ENCODE data around the gene RPS29. TPM values are rescaled to one million over a fixed set of nuclear protein-coding genes. Genes with fewer than 3 reads are reported as not detected.
"Not testable (repeated sequence)": the region's sequence is repeated elsewhere in the genome, so short reads cannot be mapped to it uniquely, and the experiment has no call there.

RPS29 gene
- total RNA-seq, 2 experiments from 2014 or later: 1,858 to 2,382 TPM

DNA sequence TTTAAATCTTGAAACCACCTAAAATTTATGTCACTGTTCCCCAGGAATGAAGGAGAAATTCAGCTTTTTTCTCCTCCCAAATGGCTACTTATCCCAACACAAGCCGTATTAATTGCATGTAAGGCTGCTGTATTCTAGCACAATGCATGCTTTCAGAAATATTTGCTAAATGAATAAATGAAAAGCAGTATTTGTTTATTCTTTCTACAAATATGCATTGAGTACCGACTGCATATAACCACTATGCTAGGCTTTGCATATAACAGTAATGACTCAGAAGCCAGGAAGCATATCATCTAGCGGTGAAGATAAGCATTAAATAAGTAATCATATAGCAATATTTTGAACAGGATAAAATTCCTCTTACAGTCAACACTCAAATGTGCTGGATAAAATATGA lies 6.8 kb upstream of the RPS29 start:
- DNase-seq: no peak
- Mint-ChIP-seq H3K9me3 (no peaks in the 10 kb centered on the region), H3K4me1 (ENCODE audit: low read depth) (peaks cover 11% of the 10 kb centered on the region), H3K27ac (no peak overlapping the region), H3K27me3 (ENCODE audit: low read depth) (no peaks in the 10 kb centered on the region), H3K4me3 (no peak overlapping the region), H3K36me3 (ENCODE audit: low read depth) (peaks cover 2% of the 10 kb centered on the region)
- intact Hi-C loops (cut with micrococcal nuclease): loop anchor here (10.0 kb wide), 1 partner anchor 1222 kb away; no protein-coding TSS in a partner anchor
- CTCF ChIA-PET: no interaction called here

DNA sequence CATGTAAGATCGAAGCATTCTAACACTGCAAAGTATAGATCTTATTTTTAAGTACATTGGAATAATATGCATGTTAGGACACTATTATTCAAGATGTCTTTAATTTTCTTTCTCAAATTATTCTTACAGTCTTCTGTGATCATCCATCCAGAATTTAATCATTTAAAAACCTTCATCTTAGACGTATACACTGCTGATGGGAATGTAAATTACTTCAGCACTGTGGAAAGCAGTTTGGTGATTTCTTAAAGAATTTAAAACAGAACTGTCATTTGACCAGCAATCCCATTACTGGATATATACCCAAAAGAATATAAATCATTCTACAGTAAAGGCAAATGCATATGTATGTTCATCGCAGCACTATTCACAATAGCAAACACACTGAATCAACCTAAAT lies 3.2 kb upstream of the RPS29 start:
- Mint-ChIP-seq H3K36me3 (ENCODE audit: low read depth) (peaks cover 21% of the 10 kb centered on the region), H3K9me3 (no peaks in the 10 kb centered on the region), H3K27ac (no peak overlapping the region), H3K4me1 (ENCODE audit: low read depth) (peaks cover 9% of the 10 kb centered on the region), H3K27me3 (ENCODE audit: low read depth) (peaks cover 3% of the 10 kb centered on the region), H3K4me3 (no peak overlapping the region)
- no peak for DNase-seq
- intact Hi-C loops (cut with micrococcal nuclease): loop anchor here (5.0 kb wide), 2 partner anchors 528 to 933 kb away; partner anchors contain the start of gene VCPKMT
- CTCF ChIA-PET: no interaction called here

GRCh38 chr14:49586673-49587460 lies 687 bp upstream of the RPS29 start:
- H3K27me3 Mint-ChIP-seq (ENCODE audit: low read depth): peaks cover 3% of the 10 kb centered on the region
- peak overlapping the region; percentile 98 for H3K27ac Mint-ChIP-seq
- CTCF ChIA-PET: interaction anchor here (0.6 to 3.8 kb wide), 12 partner anchors 9 to 265 kb away, joined by 3 to 33 read pairs (median 4); partner anchors contain the start of genes LRR1, MGAT2, NEMF and RPL36AL
- peaks cover 31% of the 10 kb centered on the region for H3K4me1 Mint-ChIP-seq (ENCODE audit: low read depth)
- peaks cover 44% of the 10 kb centered on the region for H3K36me3 Mint-ChIP-seq (ENCODE audit: low read depth)
- peak overlapping the region; percentile 87 for H3K4me3 Mint-ChIP-seq
- intact Hi-C loops (cut with micrococcal nuclease): loop anchor here (1.0 to 5.0 kb wide), 15 partner anchors 11 to 1508 kb away; partner anchors contain the start of genes ARF6, DMAC2L, KLHDC2 and L2HGDH
- H3K9me3 Mint-ChIP-seq: no peaks in the 10 kb centered on the region
- peak; percentile 73 for DNase-seq

- CTCF ChIA-PET: interaction anchor here (0.6 to 3.8 kb wide), 6 partner anchors 10 to 497 kb away, joined by 3 to 33 read pairs (median 4); partner anchors contain the start of genes LRR1, MGAT2, POLE2 and RPL36AL
- Mint-ChIP-seq H3K36me3 (ENCODE audit: low read depth) (peaks cover 54% of the 10 kb centered on the region), H3K4me3 (peak overlapping the region; percentile 87), H3K4me1 (ENCODE audit: low read depth) (peaks cover 42% of the 10 kb centered on the region), H3K27ac (peak overlapping the region; percentile 98)
- not testable (repeated sequence) for H3K9me3 Mint-ChIP-seq; H3K27me3 Mint-ChIP-seq (ENCODE audit: low read depth)
- intact Hi-C loops (cut with micrococcal nuclease): loop anchor here (5.0 kb wide), 2 partner anchors 532 to 937 kb away; partner anchors contain the start of gene VCPKMT
- DNase-seq: peak; percentile 35
Measured at GRCh38 chr14:49584981-49585640, 1.1 kb downstream of the RPS29 start.

DNA sequence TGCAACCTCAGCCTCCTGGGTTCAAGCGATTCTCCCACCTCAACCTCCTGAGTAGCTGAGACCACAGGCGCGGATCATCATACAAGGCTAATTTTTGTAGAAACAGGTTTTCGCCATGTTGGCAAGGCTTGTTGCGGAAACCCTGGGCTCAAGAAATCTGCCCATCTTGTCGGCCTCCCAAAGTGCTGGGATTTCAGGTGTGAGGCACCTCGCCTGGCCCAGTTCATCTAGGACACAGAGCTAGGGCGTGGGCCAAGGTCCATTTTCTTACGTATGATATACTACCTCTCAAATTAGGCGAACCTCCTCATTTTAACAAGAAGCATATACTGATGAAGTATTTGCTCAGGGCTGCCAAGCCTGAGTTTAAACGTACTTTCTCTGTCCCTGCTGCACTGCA lies 2.1 kb downstream of the RPS29 start:
- Mint-ChIP-seq H3K27me3 (ENCODE audit: low read depth) (peaks cover 3% of the 10 kb centered on the region), H3K36me3 (ENCODE audit: low read depth) (peaks cover 57% of the 10 kb centered on the region), H3K4me1 (ENCODE audit: low read depth) (peaks cover 49% of the 10 kb centered on the region), H3K9me3 (no peaks in the 10 kb centered on the region), H3K4me3 (peak overlapping the region; percentile 87), H3K27ac (peak overlapping the region; percentile 75)
- intact Hi-C loops (cut with micrococcal nuclease): no loop called here
- no peak for DNase-seq
- CTCF ChIA-PET: no interaction called here

DNA sequence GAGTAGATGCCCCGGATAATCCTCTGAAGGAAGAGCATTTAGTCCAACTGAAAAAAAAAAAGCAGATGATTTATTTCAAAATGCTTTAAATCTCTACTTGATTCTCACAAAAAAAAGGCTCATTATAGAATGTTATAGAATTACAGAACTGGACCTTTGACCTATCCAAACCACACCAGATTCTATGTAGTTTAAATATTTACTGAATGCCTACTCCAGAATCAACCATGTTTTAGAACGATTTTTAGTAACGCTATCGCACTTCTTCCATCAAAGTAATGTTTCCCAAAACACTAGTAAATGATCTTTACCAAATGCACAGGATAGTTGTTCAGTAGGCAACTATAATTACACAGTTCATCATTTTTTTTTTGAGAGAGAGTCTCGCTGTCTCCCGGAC lies 2.6 kb downstream of the RPS29 start:
- peak overlapping the region; percentile 75 for H3K27ac Mint-ChIP-seq
- no peaks in the 10 kb centered on the region for H3K9me3 Mint-ChIP-seq
- intact Hi-C loops (cut with micrococcal nuclease): no loop called here
- peaks cover 52% of the 10 kb centered on the region for H3K4me1 Mint-ChIP-seq (ENCODE audit: low read depth)
- no peak for DNase-seq
- peaks cover 59% of the 10 kb centered on the region for H3K36me3 Mint-ChIP-seq (ENCODE audit: low read depth)
- peaks cover 3% of the 10 kb centered on the region for H3K27me3 Mint-ChIP-seq (ENCODE audit: low read depth)
- CTCF ChIA-PET: interaction anchor here (1.3 kb wide), 1 partner anchor 41 kb away, joined by 4 read pairs; no protein-coding TSS in a partner anchor
- peak overlapping the region; percentile 87 for H3K4me3 Mint-ChIP-seq

DNA sequence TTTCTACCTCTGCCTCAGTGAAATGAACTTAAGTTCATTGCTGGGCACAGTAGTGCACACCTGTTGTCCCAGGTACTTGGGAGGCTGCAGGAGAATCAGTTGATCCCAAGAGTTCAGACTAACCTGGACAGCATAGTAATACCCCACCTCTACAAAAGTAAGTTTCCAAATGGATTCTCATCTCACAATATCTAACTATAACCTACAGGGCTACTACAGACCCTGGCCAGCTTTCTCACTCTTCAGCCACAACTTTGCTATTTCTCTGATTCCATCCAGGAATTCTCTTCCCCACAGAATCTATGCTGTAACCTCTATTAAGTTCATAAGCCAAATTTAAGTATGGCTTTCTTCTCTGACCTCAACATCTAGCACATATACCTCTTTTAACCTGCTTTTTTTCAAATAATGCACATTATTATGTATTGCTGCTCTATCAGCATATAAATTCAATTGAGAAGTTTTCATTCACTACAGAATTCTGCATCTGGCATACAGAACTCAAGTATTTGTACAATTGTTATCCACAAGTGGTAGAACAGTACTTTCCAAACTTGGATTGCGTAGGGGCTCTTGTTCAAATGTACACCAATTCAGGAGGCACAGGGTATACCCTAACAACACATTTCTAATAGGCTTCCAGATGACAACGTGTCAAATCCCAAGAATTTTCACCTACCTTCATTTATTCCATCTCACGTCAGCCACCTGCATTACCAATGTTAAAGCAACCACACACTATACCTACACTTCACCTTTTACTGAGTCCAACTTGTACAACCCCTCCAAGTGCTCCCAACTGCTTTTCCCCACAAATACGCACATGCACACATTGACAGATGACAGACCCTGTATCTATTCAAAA lies 3.8 kb downstream of the RPS29 start:
- peaks cover 59% of the 10 kb centered on the region for H3K4me1 Mint-ChIP-seq (ENCODE audit: low read depth)
- DNase-seq: no peak
- intact Hi-C loops (cut with micrococcal nuclease): no loop called here
- CTCF ChIA-PET: interaction anchor here (1.3 kb wide), 1 partner anchor 42 kb away, joined by 4 read pairs; no protein-coding TSS in a partner anchor
- H3K9me3 Mint-ChIP-seq: no peaks in the 10 kb centered on the region
- peaks cover 3% of the 10 kb centered on the region for H3K27me3 Mint-ChIP-seq (ENCODE audit: low read depth)
- peak overlapping the region; percentile 47 for H3K27ac Mint-ChIP-seq
- peaks cover 67% of the 10 kb centered on the region for H3K36me3 Mint-ChIP-seq (ENCODE audit: low read depth)
- H3K4me3 Mint-ChIP-seq: no peak overlapping the region

GRCh38 chr14:49581209-49582112 lies 4.7 kb downstream of the RPS29 start:
- no peak for DNase-seq
- CTCF ChIA-PET: interaction anchor here (0.7 kb wide), 1 partner anchor 766 kb away, joined by 4 read pairs; no protein-coding TSS in a partner anchor
- Mint-ChIP-seq H3K36me3 (ENCODE audit: low read depth) (peaks cover 72% of the 10 kb centered on the region), H3K9me3 (no peaks in the 10 kb centered on the region), H3K27me3 (ENCODE audit: low read depth) (peaks cover 3% of the 10 kb centered on the region), H3K4me1 (ENCODE audit: low read depth) (peaks cover 61% of the 10 kb centered on the region), H3K4me3 (no peak overlapping the region), H3K27ac (peak overlapping the region; percentile 54)
- intact Hi-C loops (cut with micrococcal nuclease): no loop called here

GRCh38 chr14:49579841-49580240 lies 6.3 kb downstream of the RPS29 start:
- H3K4me1 Mint-ChIP-seq (ENCODE audit: low read depth): peaks cover 65% of the 10 kb centered on the region
- H3K27ac Mint-ChIP-seq: no peak overlapping the region
- H3K36me3 Mint-ChIP-seq (ENCODE audit: low read depth): peaks cover 57% of the 10 kb centered on the region

GRCh38 chr14:49578141-49578540 lies 8.0 kb downstream of the RPS29 start:
- no peaks in the 10 kb centered on the region for H3K9me3 Mint-ChIP-seq
- CTCF ChIA-PET: interaction anchor here (1.7 kb wide), 1 partner anchor 116 kb away, joined by 6 read pairs; no protein-coding TSS in a partner anchor
- H3K27me3 Mint-ChIP-seq (ENCODE audit: low read depth): no peaks in the 10 kb centered on the region
- intact Hi-C loops (cut with micrococcal nuclease): no loop called here
- H3K4me3 Mint-ChIP-seq: no peak overlapping the region
- peaks cover 53% of the 10 kb centered on the region for H3K36me3 Mint-ChIP-seq (ENCODE audit: low read depth)
- H3K4me1 Mint-ChIP-seq (ENCODE audit: low read depth): peaks cover 61% of the 10 kb centered on the region
- no peak overlapping the region for H3K27ac Mint-ChIP-seq
- DNase-seq: no peak

More at GRCh38 chr14:49579841-49580240, 6.3 kb downstream of the RPS29 start:
- Mint-ChIP-seq H3K4me3 (no peak overlapping the region), H3K9me3 (no peaks in the 10 kb centered on the region), H3K27me3 (ENCODE audit: low read depth) (no peaks in the 10 kb centered on the region)
- intact Hi-C loops (cut with micrococcal nuclease): no loop called here
- DNase-seq: no peak
- CTCF ChIA-PET: interaction anchor here (1.0 to 1.7 kb wide), 2 partner anchors 30 to 118 kb away, joined by 3 to 6 read pairs; no protein-coding TSS in a partner anchor

DNA sequence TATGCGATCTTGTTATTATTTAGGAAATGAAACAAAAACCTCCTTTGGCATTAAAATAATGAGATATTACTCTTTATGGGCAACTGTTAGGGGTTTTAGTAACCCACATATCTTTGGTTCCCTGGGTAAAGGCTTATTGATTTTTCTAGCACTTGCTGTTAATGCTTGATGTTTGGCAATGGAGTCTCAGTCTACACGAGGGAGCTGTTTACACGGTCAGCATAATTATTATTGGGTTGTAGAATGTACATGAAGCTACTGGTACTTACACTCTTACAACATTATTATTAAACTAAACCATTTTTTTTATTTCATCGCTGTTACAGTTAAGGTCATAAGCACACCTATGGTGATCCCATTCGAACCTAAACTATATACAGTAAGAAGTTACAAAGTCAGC lies 12.1 kb downstream of the RPS29 start:
- intact Hi-C loops (cut with micrococcal nuclease): no loop called here
- Mint-ChIP-seq H3K27ac (no peak overlapping the region), H3K36me3 (ENCODE audit: low read depth) (peaks cover 51% of the 10 kb centered on the region), H3K4me1 (ENCODE audit: low read depth) (peaks cover 32% of the 10 kb centered on the region), H3K9me3 (peaks cover 10% of the 10 kb centered on the region), H3K27me3 (ENCODE audit: low read depth) (no peaks in the 10 kb centered on the region), H3K4me3 (no peak overlapping the region)
- DNase-seq: no peak
- CTCF ChIA-PET: no interaction called here

Data from activated naive CD4-positive, alpha-beta T cell treated with anti-CD3 and anti-CD28 coated beads for 36 hours (primary cell).